Suprapubic skin (tissue), 4 donors: Measurements from ENCODE around the gene COL16A1. TPM values are rescaled to one million over a fixed set of nuclear protein-coding genes. Genes with fewer than 3 reads are reported as not detected.

Experiments used
- DNase-seq, 2 donors: peaks; one replicate each; pipeline ENCODE4 v3.0.0-alpha.2; 2019; ENCODE audit warnings: low spot score in 2 of 2
- H3K27ac ChIP-seq: fragments of 200-600 bp; sonication (generic); one replicate; pipeline ENCODE4 v1.5.1; 2019
- H3K27me3 ChIP-seq: fragments of 200-600 bp; sonication (generic); one replicate; pipeline ENCODE4 v1.5.1; 2019
- H3K36me3 ChIP-seq: fragments of 200-600 bp; sonication (generic); one replicate; pipeline ENCODE4 v1.5.1; 2019
- H3K4me1 ChIP-seq: fragments of 200-600 bp; sonication (generic); one replicate; pipeline ENCODE4 v1.5.1; 2019
- H3K4me3 ChIP-seq: fragments of 200-600 bp; sonication (generic); one replicate; pipeline ENCODE4 v1.5.1; 2019; ENCODE audit warnings: mild to moderate bottlenecking
- H3K9me3 ChIP-seq: fragments of 200-600 bp; sonication (generic); one replicate; pipeline ENCODE4 v1.5.1; 2019
- CTCF ChIP-seq, 2 donors: fragments of 200-600 bp in 1 of 2; fragments of 450-650 bp in 1 of 2; sonication (generic) in 1 of 2; IDR thresholded peaks; one replicate each; pipeline ENCODE4 v1.5.1; 2016 to 2019; ENCODE audit warnings: antibody characterized with exemption in 2 of 2, mild to moderate bottlenecking in 1 of 2, moderate library complexity in 1 of 2
- EP300 ChIP-seq: sonication (generic); formaldehyde crosslinking; IDR thresholded peaks from one replicate; pipeline ENCODE4 v1.6.1; 2017; ENCODE audit warnings: antibody characterized with exemption
- POLR2A ChIP-seq, 2 donors: fragments of 450-650 bp; IDR thresholded peaks; one replicate each; pipeline ENCODE4 v1.6.1; 2017; ENCODE audit warnings: antibody characterized with exemption in 2 of 2, mild to moderate bottlenecking in 2 of 2, moderate library complexity in 2 of 2
- POLR2AphosphoS5 ChIP-seq, 3 donors: sonication (generic); formaldehyde crosslinking; IDR thresholded peaks; one replicate each; pipeline ENCODE4 v1.6.1; 2017; ENCODE audit warnings: antibody characterized with exemption in 3 of 3
- whole genome bisulfite sequencing: methylation state at CpG from one replicate; pipeline ENCODE4 v1.1.5; 2018; 5-methylcytosine and 5-hydroxymethylcytosine counted together
- total RNA-seq, 4 donors: library from RNA; depleted of rRNA; stranded (reverse); fragments of >200 nt; gene quantifications; one replicate each; pipeline ENCODE4 v1.1.0, GENCODE V29; 2016

The COL16A1 gene
- 100 to 1,000 TPM in 2 of 4 donors, 10 to 100 TPM in 2; 41.6 to 188 (median 93.1) TPM for total RNA-seq

- peaks cover 79% of the 10 kb centered on the region for H3K4me1 ChIP-seq
- no peaks in the 10 kb centered on the region for H3K36me3 ChIP-seq
- TF ChIP-seq POLR2AphosphoS5 (IDR thresholded peaks at IDR 0.05) (peak in 2 of 3 donors; percentile 16 to 24), POLR2A (IDR thresholded peaks at IDR 0.05) (peak in 1 of 2 donors; percentile 62), CTCF (IDR thresholded peaks at IDR 0.05) (no peak)
- H3K27me3 ChIP-seq: peaks cover 6% of the 10 kb centered on the region
- peak within 1 kb of the TSS; percentile 78 for H3K27ac ChIP-seq
- no peaks in the 10 kb centered on the region for H3K9me3 ChIP-seq
- 11% methylated on average over 7 of the region's 40 CpGs for WGBS
- peak within 1 kb of the TSS; percentile 58 for H3K4me3 ChIP-seq
- DNase-seq: peak; percentile 90 to 93
Observed at GRCh38 chr1:31703431-31704270, at the start of gene COL16A1. COL16A1 (minus strand) TSS chr1:31704017; CDS start chr1:31702193, 1,824 bp downstream.

DNA sequence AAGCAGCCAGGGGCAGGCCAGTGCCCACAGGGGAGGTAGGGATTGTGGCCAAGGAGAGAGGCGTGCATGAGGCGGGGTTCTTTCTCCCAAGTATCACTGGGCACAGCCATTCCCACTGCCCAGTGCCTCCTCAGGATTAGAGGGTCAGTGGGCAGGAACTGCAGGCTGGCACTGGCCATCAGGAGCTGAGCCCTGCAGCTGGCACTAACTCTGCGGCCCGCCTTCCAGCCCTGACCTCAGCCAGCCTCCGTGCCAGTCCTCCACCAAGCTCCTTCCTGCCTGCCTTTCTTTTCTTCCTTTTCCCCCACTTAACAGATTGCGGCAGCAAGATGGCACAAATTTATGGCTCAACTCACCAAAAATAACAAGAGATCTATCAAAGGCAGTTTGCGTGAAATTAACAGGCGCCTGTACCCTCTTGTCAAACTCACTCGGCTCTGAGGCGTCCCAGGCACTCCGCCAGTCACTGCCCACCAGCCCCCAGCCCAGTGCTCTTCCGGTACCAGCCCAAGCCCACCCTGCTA is 49.2 kb upstream of the COL16A1 start:
- 84% methylated on average over 11 of the region's 12 CpGs for WGBS
- H3K27ac ChIP-seq: no peak overlapping the region
- H3K4me1 ChIP-seq: peaks cover 6% of the 10 kb centered on the region
- H3K4me3 ChIP-seq: no peak overlapping the region
- no peaks in the 10 kb centered on the region for H3K36me3 ChIP-seq
- no peaks in the 10 kb centered on the region for H3K9me3 ChIP-seq
- no peak for DNase-seq
- H3K27me3 ChIP-seq: no peaks in the 10 kb centered on the region
- TF ChIP-seq POLR2AphosphoS5 (IDR thresholded peaks at IDR 0.05) (no peak), CTCF (IDR thresholded peaks at IDR 0.05) (no peak)

- H3K4me1 ChIP-seq: peaks cover 6% of the 10 kb centered on the region
- H3K9me3 ChIP-seq: no peaks in the 10 kb centered on the region
- no peak overlapping the region for H3K4me3 ChIP-seq
- TF ChIP-seq POLR2AphosphoS5 (IDR thresholded peaks at IDR 0.05) (no peak), CTCF (IDR thresholded peaks at IDR 0.05) (no peak), EP300 (no peak), POLR2A (IDR thresholded peaks at IDR 0.05) (no peak)
- DNase-seq: no peak
- no peaks in the 10 kb centered on the region for H3K27me3 ChIP-seq
- 100% methylated on average over 1 of the region's 7 CpGs for WGBS
- no peaks in the 10 kb centered on the region for H3K36me3 ChIP-seq
- no peak overlapping the region for H3K27ac ChIP-seq
Observed at GRCh38 chr1:31752258-31752657, 48.4 kb upstream of the COL16A1 start.

DNA sequence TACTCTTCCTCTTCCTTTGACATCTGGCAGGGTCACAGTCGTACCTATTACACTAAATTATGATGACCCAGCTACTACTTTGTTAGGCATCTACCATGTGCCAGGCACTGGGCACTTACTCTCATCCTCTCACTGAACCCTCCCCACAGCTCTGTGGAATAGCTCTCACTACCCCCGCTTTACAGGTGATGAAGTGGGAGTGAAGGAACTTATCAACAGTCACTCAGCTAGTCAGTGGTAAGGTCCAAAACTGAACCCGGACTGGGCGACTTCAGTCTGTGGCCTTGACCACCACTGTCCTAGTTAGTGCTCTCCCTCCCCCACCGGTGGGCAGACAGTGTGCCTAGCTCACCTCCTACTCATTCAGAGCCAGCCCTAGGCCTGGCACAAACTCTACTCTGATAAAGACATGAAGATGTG is 48.0 kb upstream of the COL16A1 start:
- TF ChIP-seq EP300 (no peak), POLR2A (IDR thresholded peaks at IDR 0.05) (no peak), POLR2AphosphoS5 (IDR thresholded peaks at IDR 0.05) (no peak), CTCF (IDR thresholded peaks at IDR 0.05) (no peak)
- H3K36me3 ChIP-seq: no peaks in the 10 kb centered on the region
- no peaks in the 10 kb centered on the region for H3K27me3 ChIP-seq
- H3K4me3 ChIP-seq: no peak overlapping the region
- H3K27ac ChIP-seq: no peak overlapping the region
- no peaks in the 10 kb centered on the region for H3K9me3 ChIP-seq
- H3K4me1 ChIP-seq: peaks cover 6% of the 10 kb centered on the region
- no peak for DNase-seq
- WGBS: 85% methylated on average over 5 of the region's 5 CpGs

GRCh38 chr1:31750858-31751510 is 47.2 kb upstream of the COL16A1 start:
- Histone ChIP-seq H3K27me3 (no peaks in the 10 kb centered on the region), H3K4me3 (no peak overlapping the region), H3K4me1 (peaks cover 6% of the 10 kb centered on the region), H3K36me3 (no peaks in the 10 kb centered on the region), H3K9me3 (no peaks in the 10 kb centered on the region), H3K27ac (no peak overlapping the region)
- TF ChIP-seq CTCF (IDR thresholded peaks at IDR 0.05) (no peak), POLR2A (IDR thresholded peaks at IDR 0.05) (no peak), EP300 (no peak), POLR2AphosphoS5 (IDR thresholded peaks at IDR 0.05) (no peak)
- DNase-seq: no peak
- WGBS: 54% methylated on average over 11 of the region's 11 CpGs
